ENCODE results near the gene SPRY2. TPM values are rescaled to one million over a fixed set of nuclear protein-coding genes. Genes with fewer than 3 reads are reported as not detected.
"Not testable (repeated sequence)": the region's sequence is repeated elsewhere in the genome, so short reads cannot be mapped to it uniquely, and the experiment has no call there.

Gene SPRY2
- polyA plus RNA-seq, 1 donor from 2014 or later = 6.0 TPM

DNA sequence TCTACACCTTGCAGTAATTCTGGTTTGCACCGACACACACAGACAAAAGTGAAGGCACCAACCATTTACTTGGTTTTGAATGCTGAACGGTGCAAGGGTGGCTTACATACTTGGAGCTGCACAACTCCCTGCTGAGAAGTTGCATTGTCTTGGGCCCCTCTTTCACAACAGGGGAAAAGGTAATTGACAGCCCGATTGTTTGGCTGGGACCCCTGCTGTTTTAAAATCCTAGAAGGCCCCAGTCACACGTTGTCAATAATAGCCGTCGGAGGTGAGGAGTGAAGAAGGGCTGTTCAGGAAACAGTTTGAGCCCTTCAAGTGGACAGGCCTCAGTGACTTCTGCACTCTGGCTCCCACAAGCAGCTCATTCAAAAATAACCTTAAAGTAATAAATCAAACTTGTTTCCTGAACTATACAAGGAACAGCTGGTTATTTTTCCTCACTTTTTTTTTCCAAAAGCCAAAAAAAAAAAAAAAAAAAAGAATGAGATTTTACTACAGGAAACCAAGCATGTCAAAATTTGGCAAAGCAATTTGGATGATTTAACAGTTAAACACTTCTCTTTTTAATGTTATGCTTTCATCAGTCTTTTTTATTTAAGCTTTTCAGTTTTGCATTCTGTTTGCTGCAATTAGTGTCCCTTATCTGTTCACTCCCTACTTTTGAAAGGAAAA, 19.0 kb upstream of the SPRY2 start:
- no peaks in the 10 kb centered on the region for H3K27me3 ChIP-seq (ENCODE audit: insufficient read depth, low read depth, low read length)
- H3K9me2 ChIP-seq (ENCODE audit: insufficient read depth, low read length) = no peaks in the 10 kb centered on the region
- H3K79me2 ChIP-seq (replicated peaks; ENCODE audit: insufficient read depth, low read length) = no peaks in the 10 kb centered on the region
- no peak overlapping the region for H3K4me3 ChIP-seq (ENCODE audit: low read length)
- H3F3A ChIP-seq (ENCODE audit: insufficient read depth, low read length, poor library complexity, severe bottlenecking) = no peaks in the 10 kb centered on the region
- H3K9ac ChIP-seq (ENCODE audit: low read length) = no peak overlapping the region
- no peaks in the 10 kb centered on the region for H3K9me3 ChIP-seq (ENCODE audit: low read length)
- no peak overlapping the region for H3K27ac ChIP-seq (ENCODE audit: low read length)
- no peak for TF ChIP-seq MXI1 (conservative IDR thresholded peaks at IDR 0.05; ENCODE audit: poor library complexity, severe bottlenecking)
- TF ChIP-seq, protein P1, sequence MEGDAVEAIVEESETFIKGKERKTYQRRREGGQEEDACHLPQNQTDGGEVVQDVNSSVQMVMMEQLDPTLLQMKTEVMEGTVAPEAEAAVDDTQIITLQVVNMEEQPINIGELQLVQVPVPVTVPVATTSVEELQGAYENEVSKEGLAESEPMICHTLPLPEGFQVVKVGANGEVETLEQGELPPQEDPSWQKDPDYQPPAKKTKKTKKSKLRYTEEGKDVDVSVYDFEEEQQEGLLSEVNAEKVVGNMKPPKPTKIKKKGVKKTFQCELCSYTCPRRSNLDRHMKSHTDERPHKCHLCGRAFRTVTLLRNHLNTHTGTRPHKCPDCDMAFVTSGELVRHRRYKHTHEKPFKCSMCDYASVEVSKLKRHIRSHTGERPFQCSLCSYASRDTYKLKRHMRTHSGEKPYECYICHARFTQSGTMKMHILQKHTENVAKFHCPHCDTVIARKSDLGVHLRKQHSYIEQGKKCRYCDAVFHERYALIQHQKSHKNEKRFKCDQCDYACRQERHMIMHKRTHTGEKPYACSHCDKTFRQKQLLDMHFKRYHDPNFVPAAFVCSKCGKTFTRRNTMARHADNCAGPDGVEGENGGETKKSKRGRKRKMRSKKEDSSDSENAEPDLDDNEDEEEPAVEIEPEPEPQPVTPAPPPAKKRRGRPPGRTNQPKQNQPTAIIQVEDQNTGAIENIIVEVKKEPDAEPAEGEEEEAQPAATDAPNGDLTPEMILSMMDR (IDR thresholded peaks at IDR 0.05; ENCODE audit: poor library complexity, severe bottlenecking) = no peak
- no peak for TF ChIP-seq POLR2AphosphoS5 (IDR thresholded peaks at IDR 0.05)
- no peak for TF ChIP-seq RAD21 (conservative IDR thresholded peaks at IDR 0.05)
- no peak for TF ChIP-seq TAF1 (IDR thresholded peaks at IDR 0.05; ENCODE audit: low read depth)
- no peak for TF ChIP-seq EZH2 (IDR thresholded peaks at IDR 0.05; ENCODE audit: borderline replicate concordance, insufficient read depth, low read length, poor library complexity, severe bottlenecking)
- TF ChIP-seq SMC3 (conservative IDR thresholded peaks at IDR 0.05; ENCODE audit: poor library complexity) = no peak
- TF ChIP-seq EP300 (conservative IDR thresholded peaks at IDR 0.05; ENCODE audit: poor library complexity, severe bottlenecking) = no peak
- TF ChIP-seq, protein P2, sequence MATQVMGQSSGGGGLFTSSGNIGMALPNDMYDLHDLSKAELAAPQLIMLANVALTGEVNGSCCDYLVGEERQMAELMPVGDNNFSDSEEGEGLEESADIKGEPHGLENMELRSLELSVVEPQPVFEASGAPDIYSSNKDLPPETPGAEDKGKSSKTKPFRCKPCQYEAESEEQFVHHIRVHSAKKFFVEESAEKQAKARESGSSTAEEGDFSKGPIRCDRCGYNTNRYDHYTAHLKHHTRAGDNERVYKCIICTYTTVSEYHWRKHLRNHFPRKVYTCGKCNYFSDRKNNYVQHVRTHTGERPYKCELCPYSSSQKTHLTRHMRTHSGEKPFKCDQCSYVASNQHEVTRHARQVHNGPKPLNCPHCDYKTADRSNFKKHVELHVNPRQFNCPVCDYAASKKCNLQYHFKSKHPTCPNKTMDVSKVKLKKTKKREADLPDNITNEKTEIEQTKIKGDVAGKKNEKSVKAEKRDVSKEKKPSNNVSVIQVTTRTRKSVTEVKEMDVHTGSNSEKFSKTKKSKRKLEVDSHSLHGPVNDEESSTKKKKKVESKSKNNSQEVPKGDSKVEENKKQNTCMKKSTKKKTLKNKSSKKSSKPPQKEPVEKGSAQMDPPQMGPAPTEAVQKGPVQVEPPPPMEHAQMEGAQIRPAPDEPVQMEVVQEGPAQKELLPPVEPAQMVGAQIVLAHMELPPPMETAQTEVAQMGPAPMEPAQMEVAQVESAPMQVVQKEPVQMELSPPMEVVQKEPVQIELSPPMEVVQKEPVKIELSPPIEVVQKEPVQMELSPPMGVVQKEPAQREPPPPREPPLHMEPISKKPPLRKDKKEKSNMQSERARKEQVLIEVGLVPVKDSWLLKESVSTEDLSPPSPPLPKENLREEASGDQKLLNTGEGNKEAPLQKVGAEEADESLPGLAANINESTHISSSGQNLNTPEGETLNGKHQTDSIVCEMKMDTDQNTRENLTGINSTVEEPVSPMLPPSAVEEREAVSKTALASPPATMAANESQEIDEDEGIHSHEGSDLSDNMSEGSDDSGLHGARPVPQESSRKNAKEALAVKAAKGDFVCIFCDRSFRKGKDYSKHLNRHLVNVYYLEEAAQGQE (IDR thresholded peaks at IDR 0.05; ENCODE audit: borderline replicate concordance) = no peak
- no peaks in the 10 kb centered on the region for H3K36me3 ChIP-seq (ENCODE audit: insufficient read depth, low read length)
- H3K4me2 ChIP-seq (ENCODE audit: low read length) = no peak overlapping the region
- no peak overlapping the region for H2AFZ ChIP-seq (ENCODE audit: low read depth, low read length)
- H4K20me1 ChIP-seq (ENCODE audit: insufficient read depth) = no peaks in the 10 kb centered on the region

DNA sequence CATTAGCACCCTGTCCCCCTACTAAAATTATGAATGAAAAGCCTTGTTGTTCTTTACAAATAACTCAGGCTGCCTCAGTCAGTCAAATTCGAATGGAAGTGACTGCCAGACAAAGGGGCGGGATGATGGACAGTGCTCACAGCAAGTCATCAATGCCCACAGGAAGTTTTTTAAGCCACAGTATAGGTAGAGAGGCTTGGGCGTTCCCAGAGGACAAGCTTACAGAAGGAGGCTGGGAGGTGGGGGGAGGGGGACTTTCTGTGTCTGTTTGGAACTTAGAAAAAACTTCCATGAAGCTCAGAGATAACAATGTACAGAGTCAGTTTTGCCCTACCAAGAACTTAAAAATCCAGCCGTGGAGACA, 18.5 kb upstream of the SPRY2 start:
- Histone ChIP-seq H3K4me2 (ENCODE audit: low read length) (no peak overlapping the region), H3K9me3 (ENCODE audit: low read length) (no peaks in the 10 kb centered on the region), H3K9ac (ENCODE audit: low read length) (no peak overlapping the region), H3K27me3 (ENCODE audit: insufficient read depth, low read depth, low read length) (no peaks in the 10 kb centered on the region), H3K27ac (ENCODE audit: low read length) (no peak overlapping the region), H3K4me3 (ENCODE audit: low read length) (no peak overlapping the region), H3K9me2 (ENCODE audit: insufficient read depth, low read length) (no peaks in the 10 kb centered on the region), H2AFZ (ENCODE audit: low read depth, low read length) (no peak overlapping the region), H3K79me2 (replicated peaks; ENCODE audit: insufficient read depth, low read length) (no peaks in the 10 kb centered on the region), H3F3A (ENCODE audit: insufficient read depth, low read length, poor library complexity, severe bottlenecking) (no peaks in the 10 kb centered on the region), H4K20me1 (ENCODE audit: insufficient read depth) (no peaks in the 10 kb centered on the region), H3K36me3 (ENCODE audit: insufficient read depth, low read length) (no peaks in the 10 kb centered on the region)
- no peak for TF ChIP-seq MXI1 (conservative IDR thresholded peaks at IDR 0.05; ENCODE audit: poor library complexity, severe bottlenecking)
- TF ChIP-seq EP300 (conservative IDR thresholded peaks at IDR 0.05; ENCODE audit: poor library complexity, severe bottlenecking) = no peak
- TF ChIP-seq EZH2 (IDR thresholded peaks at IDR 0.05; ENCODE audit: borderline replicate concordance, insufficient read depth, low read length, poor library complexity, severe bottlenecking) = no peak
- no peak for TF ChIP-seq RAD21 (conservative IDR thresholded peaks at IDR 0.05)
- TF ChIP-seq, protein P2 (IDR thresholded peaks at IDR 0.05; ENCODE audit: borderline replicate concordance) = no peak
- TF ChIP-seq, protein P1 (IDR thresholded peaks at IDR 0.05; ENCODE audit: poor library complexity, severe bottlenecking) = no peak
- no peak for TF ChIP-seq TAF1 (IDR thresholded peaks at IDR 0.05; ENCODE audit: low read depth)
- no peak for TF ChIP-seq POLR2AphosphoS5 (IDR thresholded peaks at IDR 0.05)
- no peak for TF ChIP-seq SMC3 (conservative IDR thresholded peaks at IDR 0.05; ENCODE audit: poor library complexity)

DNA sequence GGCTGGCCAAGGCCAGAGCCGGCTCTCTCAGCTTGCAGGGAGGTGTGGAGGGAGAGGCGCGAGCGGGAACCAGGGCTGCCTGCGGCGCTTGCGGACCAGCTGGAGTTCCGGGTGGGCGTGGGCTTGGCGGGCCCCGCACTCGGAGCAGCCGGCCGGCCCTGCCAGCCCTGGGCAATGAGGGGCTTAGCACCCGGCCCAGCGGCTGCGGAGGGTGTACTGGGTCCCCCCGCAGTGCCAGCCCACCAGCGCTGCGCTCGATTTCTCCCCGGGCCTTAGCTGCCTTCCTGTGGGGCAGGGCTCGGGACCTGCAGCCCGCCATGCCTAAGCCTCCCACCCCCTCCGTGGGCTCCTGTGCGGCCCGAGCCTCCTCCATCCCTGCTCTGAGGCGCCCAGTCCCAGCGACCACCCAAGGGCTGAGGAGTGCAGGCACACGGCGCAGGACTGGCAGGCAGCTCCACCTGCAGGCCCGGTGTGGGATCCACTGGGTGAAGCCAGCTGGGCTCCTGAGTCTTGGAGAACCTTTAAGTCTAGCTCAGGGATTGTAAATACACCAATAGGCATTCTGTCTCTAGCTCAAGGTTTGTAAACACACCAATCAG, 14.7 kb upstream of the SPRY2 start:
- not testable (repeated sequence) for H3K27me3 ChIP-seq (ENCODE audit: insufficient read depth, low read depth, low read length); H4K20me1 ChIP-seq (ENCODE audit: insufficient read depth)

More for the DNA sequence above, 14.7 kb upstream of the SPRY2 start:
- H3K36me3 ChIP-seq (ENCODE audit: insufficient read depth, low read length); H3K4me3 ChIP-seq (ENCODE audit: low read length); H3K79me2 ChIP-seq (replicated peaks; ENCODE audit: insufficient read depth, low read length); H3K27ac ChIP-seq (ENCODE audit: low read length); H3F3A ChIP-seq (ENCODE audit: insufficient read depth, low read length, poor library complexity, severe bottlenecking); H3K4me2 ChIP-seq (ENCODE audit: low read length); H3K9ac ChIP-seq (ENCODE audit: low read length); H2AFZ ChIP-seq (ENCODE audit: low read depth, low read length); H3K9me2 ChIP-seq (ENCODE audit: insufficient read depth, low read length); H3K9me3 ChIP-seq (ENCODE audit: low read length): not testable (repeated sequence)
